OCI-M2 (cell line): ENCODE measurements around the gene ARNT2.

Experiments
- DNase-seq: peaks from one replicate; lab custom pipeline; 2025; ENCODE audit not compliant: unreplicated experiment; lab: John Stamatoyannopoulos, UW

ARNT2 gene

DNA sequence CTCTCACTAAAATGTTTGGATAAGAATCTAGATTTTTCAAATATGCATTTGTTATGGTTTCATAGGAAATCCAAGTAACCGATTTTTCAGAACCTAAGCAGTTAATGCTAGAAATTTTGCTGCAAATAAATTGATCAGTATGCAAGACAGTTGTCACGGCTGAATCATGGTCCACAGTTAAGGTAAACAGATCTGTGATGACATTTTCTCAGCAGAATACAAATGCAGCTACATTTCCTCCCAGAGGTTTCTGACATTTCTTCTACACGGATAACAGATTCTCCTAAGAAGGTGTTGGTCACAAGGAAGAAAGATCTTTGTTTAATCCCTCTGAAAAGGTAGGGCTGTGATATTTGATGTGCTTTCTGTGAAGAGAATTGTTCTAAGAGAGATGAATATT, 36.9 kb downstream of the ARNT2 start:
- DNase-seq: no peak

DNA sequence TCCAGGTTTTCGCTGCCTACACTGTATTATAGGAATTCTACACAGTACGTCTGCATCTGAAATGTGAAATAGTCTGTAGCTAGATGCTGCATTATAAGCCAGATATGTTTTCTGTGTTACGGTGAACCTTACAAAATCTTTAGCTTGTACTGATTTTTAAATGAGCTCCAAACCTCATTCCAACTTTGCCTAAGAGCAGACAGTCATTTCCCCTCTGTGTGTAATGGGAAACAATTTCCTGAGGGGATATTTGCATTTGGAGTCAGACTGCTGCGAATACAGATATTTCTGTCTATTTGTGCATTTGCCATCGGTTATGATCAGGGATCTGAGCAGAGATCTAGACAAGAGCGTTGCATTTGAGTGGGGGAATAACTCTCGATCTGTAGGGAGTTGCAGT, 37.5 kb downstream of the ARNT2 start:
- DNase-seq: no peak

DNA sequence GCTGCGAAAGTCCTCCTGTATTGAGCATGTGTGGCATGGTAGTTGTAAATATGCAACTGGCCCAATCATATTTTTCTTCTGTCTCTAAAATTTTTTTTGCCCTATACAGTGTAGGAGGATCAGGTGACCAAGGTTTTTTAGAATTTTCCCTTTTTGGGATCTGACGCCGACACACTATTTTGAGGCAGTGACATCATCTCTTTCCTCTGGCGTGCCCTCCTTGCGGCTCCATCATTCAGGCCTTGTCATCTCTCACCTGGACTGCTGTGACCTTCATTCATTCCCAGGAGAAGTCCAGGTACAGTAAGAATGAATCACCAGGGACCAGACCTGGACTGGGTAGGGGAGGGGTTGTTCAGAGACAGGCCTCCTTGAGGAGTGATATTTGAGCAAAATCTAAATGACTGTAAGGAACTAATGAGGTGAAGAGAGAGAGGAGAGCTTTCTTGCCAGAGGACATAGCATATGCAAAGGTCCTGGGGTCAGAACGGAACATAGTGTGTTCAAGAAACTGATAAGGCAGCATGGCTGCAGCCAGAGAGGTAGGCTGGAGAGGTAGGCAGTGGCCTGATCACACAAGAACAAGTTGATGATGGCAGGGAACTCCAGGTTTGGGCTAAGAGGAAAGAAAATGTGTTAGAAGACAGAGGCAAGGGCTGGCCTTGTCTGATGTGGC, 38.7 kb downstream of the ARNT2 start:
- no peak for DNase-seq

DNA sequence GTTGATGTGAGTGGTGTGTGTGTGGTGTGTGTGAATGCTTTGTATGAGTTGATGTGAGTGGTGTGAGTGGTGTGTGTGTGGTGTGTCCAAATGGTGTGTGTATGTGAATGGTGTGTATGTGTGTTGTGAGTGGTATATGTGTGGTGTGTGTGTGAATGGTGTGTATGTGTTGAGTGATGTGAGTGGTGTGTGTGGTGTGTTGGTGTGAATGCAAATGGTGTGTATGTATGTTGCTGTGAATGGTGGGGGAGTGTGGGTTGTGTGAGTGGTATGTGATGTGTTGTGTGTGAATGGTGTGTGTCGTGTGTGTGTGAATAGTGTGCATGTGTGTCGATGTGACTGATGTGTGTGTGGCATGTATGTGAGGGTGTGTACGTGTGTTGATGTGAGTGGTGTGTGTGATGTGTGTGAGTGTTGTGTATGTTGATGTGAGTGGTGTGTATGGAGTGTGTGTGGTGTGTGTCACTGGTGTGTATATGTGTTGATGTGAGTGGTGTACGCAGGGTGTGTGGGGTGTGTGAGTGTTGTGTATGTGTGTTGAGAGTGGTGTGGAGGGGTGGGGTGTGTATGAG, 40.6 kb downstream of the ARNT2 start:
- DNase-seq: no peak

DNA sequence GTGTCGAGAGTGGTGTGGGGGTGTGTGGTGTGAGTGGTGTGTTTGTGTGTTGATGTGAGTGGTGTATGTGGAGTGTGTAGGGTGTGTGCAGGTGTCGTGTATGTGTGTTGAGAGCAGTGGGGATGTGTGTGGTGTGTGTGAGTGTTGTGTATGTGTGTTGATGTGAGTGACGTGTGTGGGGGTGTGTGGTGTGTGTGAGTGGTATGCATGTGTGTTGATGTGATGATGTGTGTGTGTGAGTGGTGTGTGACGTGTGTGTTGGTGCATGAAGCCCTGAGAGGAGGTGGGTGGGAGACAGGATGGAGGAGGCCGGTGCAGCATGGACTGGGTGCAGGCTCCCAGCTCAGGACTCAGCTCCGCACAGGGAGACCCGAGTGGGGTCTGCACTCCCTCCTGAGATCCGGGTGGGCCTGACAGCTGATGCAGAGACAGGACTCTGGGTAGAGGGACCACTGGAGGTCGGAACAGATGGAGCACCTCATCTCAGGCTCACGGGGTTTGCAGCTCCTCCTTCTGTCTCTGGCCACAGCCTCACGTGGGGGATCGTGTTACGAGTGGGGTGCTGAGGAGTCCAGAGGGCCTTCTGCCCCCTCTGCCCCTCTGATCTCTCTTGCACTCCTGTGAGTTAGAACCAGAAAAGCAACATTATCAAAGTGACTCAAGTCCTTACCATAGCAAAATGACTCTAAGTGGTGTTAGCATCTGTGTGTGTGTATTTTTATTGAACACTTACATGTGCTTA, 41.3 kb downstream of the ARNT2 start:
- DNase-seq: no peak

DNA sequence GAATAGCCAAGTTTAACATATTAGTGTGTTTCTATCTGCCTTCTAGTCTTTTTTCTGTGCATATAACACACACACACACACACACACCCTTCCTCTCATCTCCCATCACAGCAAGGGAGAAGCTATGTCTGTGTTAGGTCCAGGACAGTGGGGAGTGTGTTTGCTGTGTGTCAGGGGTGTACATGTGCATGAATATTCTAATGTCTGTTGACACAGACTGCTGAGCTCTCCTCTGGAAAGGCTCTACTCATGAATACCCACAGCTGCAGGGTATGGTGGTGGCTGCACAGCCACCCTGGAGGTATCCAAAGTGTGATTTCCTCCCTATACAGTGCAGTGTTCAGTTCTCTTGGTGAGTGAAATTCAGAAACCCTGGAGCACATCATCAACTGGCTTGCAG, 42.9 kb downstream of the ARNT2 start:
- DNase-seq: no peak

DNA sequence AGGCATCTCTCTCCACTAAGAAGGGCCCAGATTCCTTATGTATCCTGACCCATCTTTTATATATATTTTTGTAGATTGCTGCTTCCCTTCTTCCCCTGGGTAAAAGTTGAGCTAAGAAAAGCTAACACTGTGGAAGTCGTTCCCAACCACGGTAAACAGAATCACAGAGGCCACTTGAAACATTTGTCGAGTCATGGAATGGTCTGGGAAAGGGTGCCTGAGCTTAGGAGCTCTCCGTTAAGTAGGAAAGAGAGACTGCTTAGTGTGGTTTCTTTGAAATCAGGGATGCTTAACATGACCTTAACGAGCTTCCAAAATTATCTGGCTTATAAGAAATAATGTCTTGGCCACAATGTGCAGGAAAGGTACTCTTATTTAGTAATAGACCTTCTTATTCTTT, 45.6 kb downstream of the ARNT2 start:
- no peak for DNase-seq

DNA sequence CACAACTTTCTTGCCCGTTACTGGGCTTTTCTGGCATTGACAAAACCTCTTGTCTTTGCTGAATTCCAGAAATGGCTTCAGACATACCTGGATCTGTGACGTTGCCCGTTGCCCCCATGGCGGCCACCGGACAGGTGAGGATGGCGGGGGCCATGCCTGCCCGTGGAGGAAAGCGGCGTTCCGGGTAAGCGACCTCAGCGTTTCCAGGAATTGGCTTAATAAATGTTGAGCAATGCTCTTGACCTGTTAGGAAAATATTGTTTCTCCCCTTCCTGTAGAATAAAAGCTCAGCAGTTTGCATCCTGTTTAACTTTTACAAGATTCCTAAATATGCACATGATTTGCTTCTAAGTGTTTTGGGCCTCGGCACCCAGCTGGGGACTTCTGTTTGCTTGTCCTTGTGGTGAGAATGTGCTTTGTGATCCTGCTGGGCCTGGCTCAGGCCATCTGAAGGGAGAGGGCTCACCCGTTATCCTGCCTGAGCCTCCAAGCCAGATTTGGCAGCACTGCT, 46.7 kb downstream of the ARNT2 start:
- DNase-seq: no peak

DNA sequence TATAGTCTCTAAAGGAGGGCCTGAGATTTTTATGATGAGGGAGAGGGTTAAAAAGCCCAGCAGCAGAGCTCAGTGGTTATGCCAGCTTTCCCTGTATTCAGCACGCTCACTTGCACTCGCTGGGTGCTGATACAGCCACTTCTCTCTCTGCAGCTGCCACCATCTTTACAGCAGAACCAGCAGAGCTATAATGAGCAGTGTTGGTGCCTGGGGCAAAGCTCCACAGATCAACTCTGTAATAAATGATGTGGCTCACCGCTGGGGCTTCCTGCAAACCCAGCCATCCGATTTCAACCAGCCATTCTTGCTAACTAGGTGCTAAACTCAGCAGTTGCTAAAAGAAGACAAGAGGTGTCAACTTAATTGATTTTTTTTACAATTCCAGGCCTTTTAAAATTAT, 48.0 kb downstream of the ARNT2 start:
- DNase-seq: no peak

DNA sequence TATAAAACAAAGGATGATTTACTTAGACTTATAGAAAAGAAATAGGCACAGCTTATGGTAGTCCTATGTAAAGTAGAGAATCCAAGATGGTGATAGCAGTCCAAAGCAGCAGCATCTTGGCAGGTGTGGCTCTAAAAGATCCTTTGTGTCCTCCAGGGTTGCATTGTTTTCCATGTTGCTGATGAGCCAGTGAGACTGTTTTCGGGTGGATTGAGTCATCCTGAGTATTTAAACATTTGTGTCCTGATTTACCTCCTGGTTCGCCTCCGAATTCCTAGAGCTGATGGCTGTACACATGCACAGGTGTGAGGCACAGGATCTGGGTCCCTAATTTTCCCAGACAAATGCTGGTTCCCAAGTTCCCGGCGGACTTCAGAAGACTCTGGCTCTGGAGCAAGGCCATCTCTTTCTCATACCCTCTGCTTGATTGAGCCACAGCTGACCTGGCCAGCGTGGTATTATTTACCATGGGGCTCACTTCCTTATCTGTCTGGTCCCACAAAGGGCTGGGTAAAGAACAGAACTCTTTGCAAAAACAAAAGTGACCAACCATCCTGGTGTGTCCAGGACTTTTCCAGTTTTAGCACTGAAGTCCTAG, 51.0 kb downstream of the ARNT2 start:
- no peak for DNase-seq

DNA sequence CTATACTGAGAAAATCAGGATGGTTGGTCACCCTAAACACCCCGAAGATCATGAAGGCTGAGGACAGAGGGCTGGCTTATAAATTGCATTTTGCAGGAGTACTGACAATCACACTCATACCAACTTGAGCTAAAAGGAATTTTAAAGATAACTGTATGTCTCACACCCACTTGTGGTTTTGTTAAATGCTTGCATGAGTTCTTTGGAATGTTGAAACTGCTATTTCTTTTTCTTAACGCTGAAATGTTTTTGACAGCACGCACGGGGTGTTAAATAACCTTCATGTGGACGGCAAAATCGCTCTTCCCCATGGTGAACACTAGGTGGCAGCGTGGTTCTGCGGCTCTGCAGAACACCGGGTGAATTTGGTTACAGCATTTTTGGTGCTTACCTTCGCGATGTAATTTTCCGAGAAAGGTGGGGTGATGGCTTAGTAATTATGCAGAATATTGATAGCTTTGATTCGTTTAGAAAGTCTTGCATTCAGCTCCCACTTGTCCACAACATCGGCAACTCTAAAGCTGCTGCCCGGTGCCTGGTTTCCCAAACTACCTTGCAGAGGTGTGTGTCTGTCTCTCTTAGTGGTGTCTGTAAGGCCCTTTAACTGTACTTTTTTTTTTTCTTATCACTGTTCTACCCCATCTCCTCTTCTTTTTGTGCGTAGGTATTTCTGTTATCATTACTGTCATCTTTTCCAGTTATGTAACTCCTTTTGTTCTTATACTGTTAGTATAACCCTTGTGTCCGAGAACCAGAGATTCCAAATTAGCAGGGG, 51.7 kb downstream of the ARNT2 start:
- DNase-seq: no peak

DNA sequence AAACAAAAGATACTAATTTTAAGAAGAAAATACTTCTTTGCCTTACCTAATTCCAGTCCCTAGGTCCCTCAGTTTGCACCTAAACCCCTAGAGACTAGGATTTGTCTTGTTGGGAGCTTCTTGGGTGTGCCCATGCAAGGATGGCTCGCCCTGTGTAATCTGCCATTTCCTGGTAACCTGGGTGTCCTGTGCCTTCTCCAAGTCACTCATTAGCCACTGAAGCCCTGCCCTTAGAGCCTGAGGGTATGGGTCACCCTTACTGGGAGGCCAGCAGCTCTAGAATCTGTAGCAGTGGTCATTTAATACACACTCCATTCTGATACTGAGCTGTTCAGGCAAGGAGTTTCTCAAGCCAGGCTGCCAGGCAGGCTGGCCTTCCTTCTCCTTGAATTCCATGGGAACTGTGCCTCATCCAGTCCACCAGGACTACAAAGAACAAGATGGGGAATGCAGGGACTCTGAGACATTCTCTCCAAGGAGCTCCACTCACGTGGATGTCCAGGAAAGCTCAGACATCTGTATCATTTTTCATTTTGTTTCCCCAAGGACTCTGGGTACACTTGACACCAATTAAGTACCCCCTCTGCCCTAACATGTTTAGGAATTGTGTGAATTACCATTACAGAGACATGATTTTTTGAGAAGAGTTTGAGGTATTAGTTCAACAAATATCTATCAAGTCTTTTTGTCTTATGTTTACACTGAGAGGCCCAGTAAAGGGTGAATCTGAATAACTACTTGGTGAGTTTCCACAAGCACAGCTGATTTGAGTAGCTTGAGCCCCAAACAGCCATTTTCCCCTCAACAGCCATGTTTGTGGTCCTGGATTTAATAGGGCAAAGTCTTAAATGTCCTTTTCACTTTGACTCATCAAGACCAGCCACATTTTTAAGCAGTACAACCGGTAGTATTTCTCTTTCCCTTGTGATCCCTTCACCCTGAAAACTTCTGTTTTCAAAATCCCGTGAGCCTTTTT, 52.6 kb downstream of the ARNT2 start:
- DNase-seq: no peak

DNA sequence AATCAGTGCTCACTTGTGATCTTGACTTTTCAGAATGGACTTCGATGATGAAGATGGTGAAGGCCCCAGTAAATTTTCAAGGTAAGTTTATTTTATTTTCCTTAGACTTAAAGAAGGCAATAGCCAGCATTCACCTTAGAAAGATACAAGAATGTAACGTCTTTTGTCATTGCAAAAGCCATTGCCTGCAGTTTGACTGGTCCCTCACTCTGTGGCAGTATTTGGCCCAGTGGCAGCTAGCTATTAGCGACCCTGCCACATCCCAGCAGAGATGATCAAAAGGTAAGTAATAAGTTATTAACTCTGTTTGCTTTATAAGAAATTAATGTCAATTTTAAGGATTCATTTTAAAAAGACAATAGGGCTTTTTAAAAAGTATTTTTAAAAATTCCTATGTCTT, 53.7 kb downstream of the ARNT2 start:
- DNase-seq: no peak

DNA sequence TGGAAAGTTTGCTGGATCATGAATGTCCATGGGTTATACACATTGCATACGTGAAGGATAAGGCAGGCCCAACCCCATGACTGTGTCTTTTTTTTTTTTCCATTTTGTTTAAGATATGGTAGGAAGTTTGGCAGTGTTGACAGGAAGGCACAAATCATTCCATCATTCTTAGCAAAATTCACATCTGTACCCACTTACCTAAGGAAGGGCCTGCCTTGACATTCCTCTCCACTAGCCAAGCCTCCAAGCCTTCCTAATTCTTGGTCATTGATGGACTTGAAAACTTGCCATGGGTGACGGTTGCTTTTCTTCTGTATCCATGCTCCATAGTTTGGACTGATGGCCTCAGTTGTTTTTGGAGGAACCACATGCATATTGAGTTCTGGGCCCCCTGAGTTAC, 54.4 kb downstream of the ARNT2 start:
- no peak for DNase-seq

DNA sequence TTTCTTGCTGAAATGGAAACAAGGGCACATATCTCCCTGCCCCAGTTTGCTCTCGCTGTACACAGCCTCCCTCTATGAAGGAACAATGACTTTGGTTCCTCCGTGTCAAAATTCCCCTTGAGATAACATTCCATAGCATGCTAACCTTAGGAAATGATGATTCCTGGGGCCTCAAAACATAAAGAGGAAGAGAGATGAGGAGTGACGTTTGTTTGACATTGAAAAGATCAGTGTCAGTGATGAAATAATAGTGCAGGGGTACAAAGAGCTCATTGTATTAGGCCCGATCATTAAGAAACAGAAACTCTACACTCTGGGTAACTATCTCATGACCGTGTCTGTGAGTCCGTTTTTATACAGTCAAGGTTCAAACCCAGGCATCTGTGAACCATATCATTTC, 55.2 kb downstream of the ARNT2 start:
- no peak for DNase-seq

DNA sequence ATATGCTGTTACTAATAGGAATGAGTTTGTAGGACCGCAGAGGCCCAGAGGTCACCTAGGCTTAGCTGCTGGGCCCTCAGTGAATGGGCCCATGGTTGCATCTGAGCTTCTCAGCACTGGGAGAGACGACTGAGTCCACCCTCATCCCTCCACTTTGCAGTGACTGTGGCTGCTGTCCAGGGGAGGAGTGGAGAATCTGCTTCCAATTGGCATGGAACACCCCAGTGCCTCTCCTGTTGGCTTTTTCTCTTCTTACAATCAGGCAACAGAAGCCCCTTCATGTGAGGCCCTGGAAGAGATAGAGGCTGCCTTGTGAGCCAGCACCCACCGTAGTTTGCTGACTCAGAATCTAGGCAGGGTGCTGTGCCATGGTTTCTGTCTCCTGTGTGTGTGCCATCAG, 55.6 kb downstream of the ARNT2 start:
- DNase-seq: no peak

DNA sequence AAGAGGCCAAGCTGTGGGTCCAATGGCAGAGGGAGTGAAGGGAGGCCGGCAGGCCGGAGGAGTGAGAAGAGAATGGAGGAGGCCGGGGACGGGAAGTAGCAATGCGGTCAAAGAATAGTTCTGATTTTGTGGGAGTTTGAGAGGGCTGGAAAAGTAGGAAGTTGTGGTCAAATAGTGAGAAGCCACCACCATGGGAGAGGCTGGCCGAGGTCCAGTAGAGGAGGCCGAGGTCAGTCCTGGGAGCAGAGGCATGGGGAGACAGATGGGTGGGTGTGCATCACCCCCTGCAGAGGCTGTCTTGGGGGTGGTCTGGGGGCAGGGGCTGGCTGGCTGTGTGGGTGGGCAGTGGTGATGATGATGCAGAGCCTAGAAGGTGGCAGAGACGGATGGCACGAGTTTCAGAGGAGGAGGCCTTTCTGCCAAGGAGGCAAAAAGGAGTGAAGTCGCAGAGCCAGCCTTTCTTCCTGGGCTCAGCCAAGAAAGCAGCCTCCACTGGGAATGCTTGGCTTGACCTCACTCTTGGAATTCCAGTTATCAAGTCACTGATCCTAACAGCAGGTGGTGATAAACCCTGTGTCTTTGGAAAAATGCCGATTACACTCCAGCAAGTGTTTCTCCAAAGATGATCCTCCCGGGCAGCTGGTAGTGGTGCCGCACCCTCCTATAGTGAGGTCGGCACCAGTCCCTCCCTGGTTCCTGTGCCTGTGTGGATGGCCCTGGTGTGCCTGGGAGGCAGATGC, 57.3 kb downstream of the ARNT2 start:
- DNase-seq: no peak

DNA sequence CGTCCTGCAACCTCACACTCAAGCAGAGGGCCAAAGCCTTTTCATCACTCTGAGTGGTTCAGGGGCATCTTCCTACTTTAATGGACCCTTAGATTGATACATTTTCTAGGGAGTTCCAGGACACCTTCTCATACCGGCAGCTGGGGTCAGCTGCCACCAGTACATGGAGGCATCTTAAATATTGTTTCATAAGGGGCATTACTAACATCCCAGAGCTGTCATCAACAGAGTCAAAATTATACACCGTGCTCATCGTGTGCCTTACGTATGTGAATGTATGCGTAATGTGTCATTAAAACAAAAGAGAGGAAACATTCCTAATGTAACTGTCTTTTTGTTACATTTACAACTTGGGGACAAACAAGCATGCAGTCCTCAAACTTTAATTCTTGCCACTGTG, 57.9 kb downstream of the ARNT2 start:
- no peak for DNase-seq

DNA sequence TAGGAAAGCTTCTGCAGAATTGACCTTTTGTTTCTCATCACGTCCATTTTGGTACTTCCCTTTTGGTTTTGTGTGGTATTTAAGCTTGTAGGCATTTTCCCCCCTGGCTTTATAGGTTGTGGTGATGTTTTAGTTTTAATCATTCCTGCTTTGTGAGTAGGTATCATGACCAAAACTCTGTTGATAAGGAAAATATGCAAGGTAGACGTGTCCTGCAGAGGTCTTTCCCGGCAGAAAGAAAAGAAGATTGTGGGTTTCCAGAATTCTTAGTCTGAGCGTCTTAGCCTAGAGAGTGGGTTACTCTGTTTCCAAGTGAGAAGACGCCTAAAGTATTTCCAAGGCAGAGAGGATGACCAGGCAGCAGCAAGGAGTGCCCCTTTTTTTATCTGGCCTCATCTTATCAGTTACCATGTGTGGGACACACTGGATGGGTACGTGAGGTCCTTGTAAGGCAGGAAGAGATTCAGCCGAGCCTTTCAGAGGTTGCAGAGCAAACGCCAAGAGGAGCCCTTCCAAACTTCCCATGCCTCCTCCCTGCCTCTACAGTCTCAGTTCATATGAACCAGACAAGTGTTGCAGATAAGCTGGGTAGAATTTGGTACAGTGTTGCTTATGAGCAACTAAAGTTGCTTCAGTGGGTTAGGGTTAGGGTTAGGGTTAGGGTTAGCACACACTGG, 58.8 kb downstream of the ARNT2 start:
- DNase-seq: no peak
